IMR-90 (cell line): ENCODE data around the gene GOLIM4. TPM values are rescaled to one million over a fixed set of nuclear protein-coding genes. Genes with fewer than 3 reads are reported as not detected.

Source experiments
- ATAC-seq: fragments of 200-7000 bp; cut with Tn5 transposase; 2 replicates; pipeline ENCODE4 v1.9.1; 2020; ENCODE audit warnings: low read depth, mild to moderate bottlenecking, moderate library complexity
- BruUV-seq: library from RNA; stranded (reverse); fragments of 400-500 nt; replicated peaks from 2 replicates; lab custom pipeline; 2021; lab: Mats Ljungman, UMichigan
- CTCF ChIA-PET: fragments of 300-600 bp; formaldehyde crosslinking; extraction: SDS; loops from one replicate; lab custom pipeline; 2021; ENCODE audit warnings: antibody characterized with exemption; lab: Yijun Ruan, JAX
- POLR2A ChIA-PET: fragments of 300-600 bp; sonication (Branson Sonifier 250); formaldehyde crosslinking; loops from one replicate; lab custom pipeline; 2022; ENCODE audit warnings: antibody characterized with exemption; ENCODE audit not compliant: unreplicated experiment; lab: Charles Lee
- DNase-seq: peaks from one replicate; pipeline ENCODE4 v3.0.0; 2013
- H2AFZ ChIP-seq: replicated peaks from 2 replicates; pipeline ENCODE3; 2013; ENCODE audit warnings: low read length, mild to moderate bottlenecking; ENCODE audit not compliant: poor library complexity
- H2AK5ac ChIP-seq: 2 replicates; pipeline ENCODE4 v1.6.1; 2013; ENCODE audit warnings: low read depth, low read length, inconsistent platforms
- H2AK9ac ChIP-seq: replicated peaks from 2 replicates; pipeline ENCODE3; 2013; ENCODE audit warnings: mild to moderate bottlenecking, low read depth, low read length, moderate library complexity; ENCODE audit not compliant: poor library complexity
- H2BK120ac ChIP-seq: 2 replicates; pipeline ENCODE4 v1.6.1; 2013; ENCODE audit warnings: low read depth, low read length, inconsistent platforms
- H2BK15ac ChIP-seq: 3 replicates; pipeline ENCODE4 v1.6.1; 2013; ENCODE audit warnings: low read depth, low read length, inconsistent platforms
- H2BK20ac ChIP-seq: 2 replicates; pipeline ENCODE4 v1.6.1; 2013; ENCODE audit warnings: low read depth, mild to moderate bottlenecking, inconsistent platforms, low read length, moderate library complexity
- H2BK5ac ChIP-seq: 2 replicates; pipeline ENCODE4 v1.6.1; 2013; ENCODE audit warnings: mild to moderate bottlenecking, low read depth, low read length, inconsistent platforms; ENCODE audit not compliant: poor library complexity, severe bottlenecking
- H3K14ac ChIP-seq: replicated peaks from 2 replicates; pipeline ENCODE4 v1.6.1; 2013; ENCODE audit warnings: low read depth, low read length, inconsistent platforms
- H3K18ac ChIP-seq: 2 replicates; pipeline ENCODE4 v1.6.1; 2013; ENCODE audit warnings: low read depth, low read length, control low read depth
- H3K23ac ChIP-seq: 2 replicates; pipeline ENCODE4 v1.6.1; 2013; ENCODE audit warnings: low read depth, low read length, inconsistent platforms
- H3K27ac ChIP-seq: 2 replicates; pipeline ENCODE4 v1.5.1; 2013; ENCODE audit warnings: mild to moderate bottlenecking, control low read depth, low read length; ENCODE audit not compliant: insufficient read depth
- H3K27me3 ChIP-seq: 2 replicates; pipeline ENCODE4 v1.6.1; 2013; ENCODE audit warnings: low read length; ENCODE audit not compliant: control insufficient read depth, insufficient read depth
- H3K36me3 ChIP-seq: 2 replicates; pipeline ENCODE4 v1.6.1; 2013; ENCODE audit warnings: low read length, mixed read lengths; ENCODE audit not compliant: control insufficient read depth, insufficient read depth
- H3K4ac ChIP-seq: 2 replicates; pipeline ENCODE4 v1.6.1; 2013; ENCODE audit warnings: low read depth, low read length, inconsistent platforms
- H3K4me1 ChIP-seq: 2 replicates; pipeline ENCODE4 v1.6.1; 2013; ENCODE audit warnings: low read length, mixed read lengths; ENCODE audit not compliant: control insufficient read depth, insufficient read depth
- H3K4me2 ChIP-seq: 2 replicates; pipeline ENCODE4 v1.6.1; 2013; ENCODE audit warnings: low read depth, mild to moderate bottlenecking, control low read depth, low read length, moderate library complexity
- H3K4me3 ChIP-seq: 2 replicates; pipeline ENCODE4 v1.5.1; 2013; ENCODE audit warnings: low read depth, mild to moderate bottlenecking, control low read depth, low read length, moderate library complexity; ENCODE audit not compliant: insufficient read depth
- H3K56ac ChIP-seq: 2 replicates; pipeline ENCODE4 v1.6.1; 2013; ENCODE audit warnings: low read length, inconsistent platforms; ENCODE audit not compliant: insufficient read depth; ENCODE audit errors: extremely low read depth
- H3K79me1 ChIP-seq, 2 experiments: 2 replicates each; pipeline ENCODE4 v1.6.1; 2013; ENCODE audit warnings: low read length in 2 of 2, inconsistent platforms in 1 of 2, low read depth in 1 of 2
- H3K9ac ChIP-seq: 2 replicates; pipeline ENCODE4 v1.6.1; 2013; ENCODE audit warnings: low read depth, low read length, control low read depth
- H3K9me1 ChIP-seq: 2 replicates; pipeline ENCODE4 v1.6.1; 2013; ENCODE audit warnings: low read length, inconsistent platforms; ENCODE audit not compliant: insufficient read depth
- H3K9me3 ChIP-seq: 2 replicates; pipeline ENCODE4 v1.6.1; 2013; ENCODE audit warnings: low read length; ENCODE audit not compliant: control insufficient read depth, insufficient read depth
- H4K20me1 ChIP-seq: 2 replicates; pipeline ENCODE4 v1.6.1; 2013; ENCODE audit warnings: low read length, inconsistent platforms; ENCODE audit not compliant: insufficient read depth
- H4K5ac ChIP-seq: 2 replicates; pipeline ENCODE4 v1.6.1; 2013; ENCODE audit warnings: mild to moderate bottlenecking, low read depth, low read length, control low read depth
- H4K8ac ChIP-seq, 2 experiments: 2 replicates each; pipeline ENCODE4 v1.6.1; 2013; ENCODE audit warnings: low read depth in 2 of 2, low read length in 2 of 2, control low read depth in 1 of 2, inconsistent platforms in 1 of 2
- H4K91ac ChIP-seq: 2 replicates; pipeline ENCODE4 v1.6.1; 2013; ENCODE audit warnings: low read depth, low read length, inconsistent platforms; ENCODE audit not compliant: insufficient read depth
- CEBPB ChIP-seq: IDR thresholded peaks from 2 replicates; pipeline ENCODE4 v1.6.1; 2012; ENCODE audit warnings: low read depth, low read length, improper control_type of control experiment
- FOS ChIP-seq: fragments of 150-350 bp; IDR thresholded peaks from 2 replicates; pipeline ENCODE4 v1.6.1; 2016; ENCODE audit warnings: low read depth, low read length
- MAFK ChIP-seq: IDR thresholded peaks from 2 replicates; pipeline ENCODE4 v1.6.1; 2012; ENCODE audit warnings: low read depth, low read length, improper control_type of control experiment
- USF2 ChIP-seq: fragments of 150-350 bp; IDR thresholded peaks from 2 replicates; pipeline ENCODE4 v1.6.1; 2017; ENCODE audit warnings: mild to moderate bottlenecking, antibody characterized with exemption, low read length, low read depth
- WGBS, 2 experiments: methylation state at CpG; one replicate each; pipeline versions ENCODE4 v1.1.5 to v1.1.7; 2013; ENCODE audit warnings: missing lambda C conversion rate in 2 of 2; ENCODE audit not compliant: insufficient read length in 1 of 2; ENCODE audit errors: extremely low coverage in 2 of 2; 5-methylcytosine and 5-hydroxymethylcytosine counted together
- dilution Hi-C: fragments of 300-500 bp; cut with HindIII; formaldehyde crosslinking; loops from one replicate; pipeline ENCODE4 v1.14.3; 2018; ENCODE audit warnings: low sequenced_read_pairs; ENCODE audit not compliant: unreplicated experiment
- in situ Hi-C: fragments of 300-500 bp; cut with MboI; formaldehyde crosslinking; loops from 3 replicates; pipeline ENCODE4 v1.14.3; 2019; ENCODE audit warnings: low sequenced_read_pairs, inconsistent platforms, mixed read lengths
- intact Hi-C: fragments of 100-400 bp; cut with micrococcal nuclease; formaldehyde crosslinking; loops from 2 replicates; pipeline ENCODE4 v1.10.0; 2022
- polyA plus RNA-seq, 3 experiments: library from polyadenylated mRNA; depleted of rRNA; stranded (reverse); fragments of >200 nt; gene quantifications; 2 replicates each; pipeline ENCODE4 v1.2.3, GENCODE V29; 2012; ENCODE audit warnings: low replicate concordance in 1 of 3
- total RNA-seq: library from RNA; depleted of rRNA; stranded (reverse); fragments of >200 nt; gene quantifications from 2 replicates; pipeline ENCODE4 v1.2.3, GENCODE V29; 2012

The GOLIM4 gene
- total and polyA plus RNA-seq, 2 of the 4 experiments (the other 2 are of a cell fraction), result 44.6 to 71.2 TPM

DNA sequence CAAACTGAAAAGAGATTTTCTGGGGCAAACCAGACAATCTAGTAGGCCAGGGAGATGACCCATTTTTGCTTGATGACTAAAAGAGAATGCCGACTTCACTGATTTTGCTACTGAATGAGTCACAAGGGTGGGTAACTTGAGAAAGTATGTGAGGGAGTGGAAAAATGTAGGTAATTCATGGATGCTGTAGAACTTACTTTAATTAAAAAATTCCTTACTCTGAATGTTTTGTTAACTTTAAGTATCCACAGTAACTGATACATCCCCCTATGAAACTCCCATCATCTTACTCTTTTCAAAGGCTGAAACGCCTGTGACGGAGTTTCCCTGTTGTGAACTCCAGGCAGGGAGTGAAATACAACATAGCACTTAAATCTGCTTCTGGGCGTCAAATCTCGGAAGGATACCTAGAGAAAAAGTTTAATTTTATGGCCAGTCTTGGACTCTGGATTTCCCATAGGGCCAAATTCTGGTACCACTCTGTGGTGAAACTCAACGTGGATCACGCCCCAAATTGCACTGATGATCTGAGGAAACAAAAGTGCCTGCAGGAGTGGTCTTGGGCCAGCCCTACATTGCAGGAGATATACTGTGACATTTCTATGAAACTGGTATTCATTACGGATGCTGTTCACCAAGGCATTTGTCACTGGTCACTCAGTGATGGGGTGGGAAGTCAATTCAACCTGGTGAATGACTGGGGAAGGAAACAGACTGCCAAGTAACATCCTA is 24.0 kb downstream of the GOLIM4 start:
- Histone ChIP-seq H3K79me1 (peaks cover 12 to 25% of the 10 kb centered on the region in 2 experiments), H2AK5ac (peak overlapping the region; percentile 5; the same call in 1 of the 2 replicates), H3K9me1 (peaks cover 7% of the 10 kb centered on the region; the same call in 1 of the 2 replicates), H4K91ac (peak overlapping the region; percentile 74), H2BK120ac (peak overlapping the region; percentile 62), H3K56ac (no peak overlapping the region), H3K4me3 (no peak overlapping the region), H3K4me2 (peak overlapping the region; percentile 53), H2AK9ac (no peak overlapping the region), H4K20me1 (peaks cover 4% of the 10 kb centered on the region; the same call in 1 of the 2 replicates), H3K9me3 (no peaks in the 10 kb centered on the region), H3K27me3 (no peaks in the 10 kb centered on the region), H2BK5ac (peak overlapping the region; percentile 79), H3K36me3 (no peaks in the 10 kb centered on the region; the same call in 1 of the 2 replicates), H3K14ac (no peak overlapping the region; the same call in 1 of the 2 replicates), H2BK20ac (peak overlapping the region; percentile 61; the same call in 1 of the 2 replicates), H3K9ac (no peak overlapping the region; the same call in 1 of the 2 replicates), H4K8ac (peak overlapping the region in 1 of 2 experiments; percentile 38; a peak in 2 of 4 replicates), H3K4ac (peak overlapping the region; percentile 72), H2BK15ac (peak overlapping the region; percentile 11; the same call in 1 of the 3 replicates), H3K18ac (peak overlapping the region; percentile 71; the same call in 1 of the 2 replicates), H4K5ac (peak overlapping the region; percentile 71), H3K27ac (peak overlapping the region; percentile 59), H3K23ac (peak overlapping the region; percentile 19), H3K4me1 (peaks cover 13% of the 10 kb centered on the region), H2AFZ (no peak overlapping the region)
- in situ Hi-C loops, result no loop called here
- ChIA-PET POLR2A (no interaction called here), CTCF (interaction anchor here (0.5 kb wide), 1 partner anchor 119 kb away, joined by 7 read pairs; no protein-coding TSS in a partner anchor)
- BruUV-seq, result no TSS peak
- 81% methylated on average over 6 of the region's 8 CpGs; no CpG with 5 or more reads in 1 of the 2 experiments for WGBS, 2 experiments
- ATAC-seq (peak; percentile 96), DNase-seq (peak; percentile 90)
- intact Hi-C loops, result loop anchor here (2.0 kb wide), 1 partner anchor 23 kb away; the partner anchor contains the start of gene GOLIM4
- dilution Hi-C loops, result no loop called here
- TF ChIP-seq MAFK, result peak; percentile 34; the same call in 1 of the 2 replicates
- TF ChIP-seq CEBPB, result 0 out of 2 replicates have a peak, but pooled peaks have one; percentile 7
- peak; percentile 89 for TF ChIP-seq FOS
- TF ChIP-seq USF2, result no peak
